AG09309 (cell line): ENCODE data around the gene IL19.

Experiments used
- DNase-seq: peaks from one replicate; pipeline ENCODE4 v3.0.0-alpha.2; 2010; ENCODE audit warnings: low read depth
- H3K4me3 ChIP-seq: 2 replicates; pipeline ENCODE4 v1.5.1; 2011; ENCODE audit warnings: mild to moderate bottlenecking, low read depth, low read length, moderate library complexity; ENCODE audit not compliant: control insufficient read depth
- CTCF ChIP-seq: IDR thresholded peaks from 2 replicates; pipeline ENCODE4 v1.5.1; 2011; ENCODE audit warnings: mild to moderate bottlenecking, low read depth, low read length, inconsistent platforms; ENCODE audit not compliant: insufficient read depth, control insufficient read depth; ENCODE audit errors: missing control alignments

The IL19 gene

GRCh38 chr1:206790502-206791250 lies 20.1 kb downstream of the IL19 start:
- no peak overlapping the region for H3K4me3 ChIP-seq
- no peak for DNase-seq
- TF ChIP-seq CTCF: no peak

GRCh38 chr1:206792939-206793607 lies 22.5 kb downstream of the IL19 start:
- no peak overlapping the region for H3K4me3 ChIP-seq
- no peak for TF ChIP-seq CTCF
- DNase-seq: no peak

- no peak for TF ChIP-seq CTCF
- DNase-seq: no peak
- H3K4me3 ChIP-seq: no peak overlapping the region
These were observed 23.0 kb downstream of the IL19 start for GRCh38 chr1:206793620-206794019.

GRCh38 chr1:206794294-206794908 lies 23.8 kb downstream of the IL19 start:
- no peak for TF ChIP-seq CTCF
- H3K4me3 ChIP-seq: no peak overlapping the region
- DNase-seq: no peak

GRCh38 chr1:206796116-206796515 lies 25.5 kb downstream of the IL19 start:
- no peak for TF ChIP-seq CTCF
- DNase-seq: no peak
- no peak overlapping the region for H3K4me3 ChIP-seq

GRCh38 chr1:206796981-206797402 lies 26.4 kb downstream of the IL19 start:
- DNase-seq: no peak
- no peak for TF ChIP-seq CTCF
- no peak overlapping the region for H3K4me3 ChIP-seq
